NCI-H2227 treated with DMSO at 0.1 percent for 48 hours (cell line): Measurements from ENCODE around the gene SEL1L3.

ENCODE experiments used
- DNase-seq: peaks from one replicate; lab custom pipeline; 2025; lab: John Stamatoyannopoulos, UW

Gene SEL1L3

DNA sequence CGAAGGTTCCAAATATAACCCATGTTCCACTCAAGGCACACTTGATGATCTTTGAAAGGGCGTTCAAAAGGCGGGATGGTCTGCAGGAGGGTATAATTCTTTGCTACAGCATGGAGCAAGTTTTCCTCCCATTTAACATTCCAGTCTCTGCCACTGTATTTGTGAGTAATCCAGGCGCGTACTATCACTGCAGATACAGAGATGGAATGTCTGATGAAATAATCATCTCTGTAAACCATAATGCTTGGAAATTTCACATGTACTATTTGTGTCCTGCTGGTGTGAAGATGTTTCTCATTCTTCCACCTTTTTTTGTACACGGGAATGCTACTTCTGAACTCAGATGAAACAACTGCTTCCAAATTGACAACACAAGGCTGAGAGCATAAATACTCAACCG, 15.5 kb downstream of the SEL1L3 start:
- no peak for DNase-seq

DNA sequence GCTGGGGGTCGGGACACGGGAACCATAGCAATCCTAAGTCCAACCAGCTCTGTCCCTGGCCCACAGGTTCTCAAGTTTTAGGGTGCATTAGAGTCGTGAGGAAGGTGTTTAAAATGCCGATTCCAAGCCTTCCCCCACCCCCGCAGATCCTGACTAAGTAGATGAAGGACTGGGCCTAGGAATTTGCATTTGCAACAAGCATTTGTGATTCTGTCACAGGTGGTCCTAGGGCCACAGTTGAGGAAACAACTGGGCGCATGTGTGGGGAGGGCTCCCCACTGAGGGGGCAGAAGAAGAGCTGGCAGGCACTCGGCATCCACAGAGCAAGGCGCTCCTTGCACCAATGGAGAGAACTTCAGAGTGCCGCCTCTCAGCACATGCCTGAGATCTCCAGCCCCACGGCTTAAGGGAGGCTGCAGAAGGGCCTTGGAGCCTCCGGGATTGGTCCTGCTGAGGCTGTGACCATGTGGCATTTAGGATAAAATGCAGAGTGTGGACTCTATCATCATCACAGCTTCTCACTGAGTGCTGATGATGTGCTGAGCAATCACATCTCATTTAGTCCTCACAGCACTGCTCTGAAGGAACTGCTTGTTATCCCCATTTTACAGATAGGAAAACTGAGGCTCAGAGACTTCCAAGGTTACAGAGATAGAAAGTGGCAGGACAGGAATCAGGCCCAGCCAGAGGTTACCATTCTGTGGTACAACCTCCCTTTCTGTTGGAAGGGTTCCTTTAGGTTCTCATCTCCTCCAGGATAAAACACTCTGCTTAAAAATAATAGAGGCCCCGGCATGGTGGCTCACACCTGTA, 16.7 kb downstream of the SEL1L3 start:
- no peak for DNase-seq

DNA sequence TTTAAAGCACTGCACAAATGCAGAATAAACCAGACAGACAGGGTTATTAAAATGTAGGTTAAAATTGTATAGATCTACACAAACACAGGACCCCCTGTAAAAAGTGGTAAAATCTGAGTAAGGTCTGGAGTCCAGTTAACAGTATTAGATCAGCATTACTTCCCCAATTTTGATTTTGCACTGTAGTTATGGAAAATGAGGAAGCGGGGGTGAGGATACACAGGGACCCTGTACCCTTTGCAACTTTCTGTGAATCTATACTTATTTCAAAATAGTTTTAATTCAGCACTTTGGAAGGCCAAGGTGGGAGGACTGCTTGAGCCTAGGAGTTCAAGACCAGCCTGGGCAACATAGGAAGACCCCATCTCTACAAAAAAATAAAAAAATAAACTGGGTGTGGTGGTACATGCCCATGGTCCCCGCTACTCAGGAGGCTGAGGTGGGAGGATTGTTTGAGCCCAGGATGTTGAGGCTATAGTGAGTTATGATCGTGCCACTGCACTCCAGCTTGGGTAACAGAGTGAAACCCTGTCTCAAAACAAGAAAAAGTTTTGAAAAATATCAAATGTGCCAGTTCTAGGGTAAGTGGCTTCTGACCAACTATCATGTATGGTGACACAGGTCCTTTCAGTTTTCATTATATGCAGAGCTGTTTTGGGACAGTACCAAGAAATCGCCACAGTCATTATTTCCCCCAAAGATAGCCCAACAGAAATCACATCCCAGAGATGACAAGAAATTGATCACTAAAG, 17.7 kb downstream of the SEL1L3 start:
- DNase-seq, result no peak

DNA sequence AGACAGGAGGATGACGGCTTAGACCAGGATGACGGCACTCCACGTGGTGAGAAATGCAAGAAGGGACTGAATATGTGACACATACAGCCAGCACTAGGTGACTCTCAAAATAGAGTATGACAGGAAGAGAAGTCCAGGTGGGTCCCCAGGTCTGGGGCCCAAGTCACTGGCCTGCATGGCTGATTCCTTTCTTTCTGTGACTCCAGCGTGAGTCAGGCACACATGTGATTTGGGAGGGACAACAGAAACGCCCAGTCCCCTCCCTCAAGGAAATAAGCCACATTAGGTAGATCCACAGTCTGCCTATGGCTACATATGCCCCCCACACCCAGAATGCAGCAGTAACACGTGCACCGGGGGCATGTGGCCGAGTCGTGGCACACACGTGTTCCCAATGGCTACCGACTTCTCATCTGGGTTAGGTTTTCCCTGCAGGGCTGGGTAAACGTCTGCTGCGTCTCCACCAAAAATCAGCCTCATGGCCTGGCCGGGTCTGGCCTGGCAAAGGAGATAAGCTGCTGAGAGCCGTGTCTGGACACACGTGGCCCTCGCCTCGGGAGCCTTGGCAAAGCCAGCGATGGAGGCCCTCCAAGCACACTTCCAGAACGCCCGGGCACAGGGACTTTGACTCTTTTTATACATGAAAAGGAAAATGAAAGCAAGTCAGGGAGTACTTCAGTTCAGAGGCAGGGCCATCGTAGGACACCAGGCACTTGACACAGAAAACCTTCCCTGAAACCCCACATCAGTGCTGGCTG, 19.3 kb downstream of the SEL1L3 start:
- DNase-seq, result no peak

DNA sequence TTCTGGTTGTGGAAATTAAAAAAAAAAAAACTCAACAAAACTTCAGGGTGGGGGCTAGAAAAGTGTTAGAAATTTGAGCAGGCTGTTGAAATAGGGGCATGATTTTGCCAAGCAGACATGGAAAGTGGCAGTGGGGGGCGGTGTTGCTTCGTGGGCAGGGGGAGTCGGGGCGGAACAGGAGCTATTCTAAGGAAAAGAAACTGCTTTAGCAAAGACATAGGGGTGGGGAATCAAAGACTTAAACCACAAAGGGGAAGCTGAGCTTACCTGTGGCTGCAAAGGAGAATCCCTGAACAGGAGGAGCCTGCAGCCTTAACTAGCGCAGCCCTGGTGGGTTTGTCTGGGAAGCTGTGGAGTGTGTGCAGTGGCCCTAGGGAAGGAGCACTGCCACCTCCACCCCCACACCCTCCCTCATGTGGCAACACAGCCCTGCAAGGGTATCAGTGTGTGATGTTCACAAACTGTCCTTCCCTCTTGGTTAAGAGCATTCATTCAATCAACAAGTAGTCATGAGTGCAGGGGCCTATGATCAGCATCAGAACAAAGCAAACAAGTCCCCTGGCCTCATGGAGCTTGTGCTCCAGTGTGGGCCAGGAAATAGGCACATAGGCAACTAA, 20.5 kb downstream of the SEL1L3 start:
- DNase-seq, result no peak

DNA sequence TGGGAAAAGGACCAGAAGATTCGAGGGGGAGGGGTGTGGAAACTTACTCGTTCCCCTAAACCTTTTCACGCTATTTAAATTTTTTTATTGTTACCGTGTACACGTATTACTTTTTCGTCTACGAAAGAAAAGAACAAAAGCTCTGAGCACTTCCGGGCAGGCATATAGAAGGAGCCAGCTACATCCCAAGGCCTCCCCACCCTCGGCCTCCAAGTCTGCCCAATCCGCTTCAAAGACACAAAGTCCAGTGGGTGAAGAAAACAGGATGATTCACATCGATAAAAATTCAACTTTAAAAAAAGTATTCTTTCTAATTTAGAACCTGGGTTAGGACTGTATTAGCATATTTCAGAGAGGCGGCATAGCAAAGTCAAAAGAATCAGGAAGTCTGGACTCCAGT, 23.1 kb downstream of the SEL1L3 start:
- no peak for DNase-seq

DNA sequence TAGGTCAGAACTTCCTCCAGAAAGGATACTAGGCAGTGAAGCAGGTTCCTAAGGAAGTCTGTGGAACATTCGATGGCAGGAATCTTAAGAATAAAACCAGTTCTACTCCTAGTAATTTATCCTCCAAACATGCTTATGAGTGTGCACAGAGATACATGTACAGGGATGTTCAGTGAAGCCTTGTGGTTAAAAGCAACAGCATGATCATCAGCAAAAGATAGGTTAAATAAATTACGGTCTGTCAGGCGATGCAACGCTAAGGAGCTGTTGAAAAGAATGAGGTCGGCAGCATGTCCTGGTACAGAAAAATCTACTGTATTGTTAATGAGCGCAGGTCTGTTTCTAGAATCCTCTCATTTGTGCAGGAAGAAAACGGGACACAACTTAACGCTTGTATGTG, 23.6 kb downstream of the SEL1L3 start:
- no peak for DNase-seq

DNA sequence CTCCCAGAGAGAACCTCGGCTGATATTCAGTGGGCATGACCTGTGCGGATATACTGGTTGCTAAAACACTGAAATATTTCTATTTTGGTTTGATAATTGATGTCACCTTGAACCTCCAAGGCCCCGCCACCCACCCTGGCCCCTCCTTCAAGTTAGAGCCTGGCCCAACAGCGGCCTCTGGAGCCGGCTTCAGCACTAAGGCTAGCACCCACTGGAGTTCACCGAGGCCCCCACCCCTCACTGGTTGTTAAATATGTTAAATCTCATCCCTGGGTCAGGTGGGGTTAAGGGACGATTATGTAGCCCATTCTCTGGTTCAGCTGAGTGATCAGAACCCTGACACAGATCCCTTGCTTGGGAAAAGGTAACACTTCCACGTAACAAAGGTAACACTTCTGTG, 24.3 kb downstream of the SEL1L3 start:
- DNase-seq, result no peak

DNA sequence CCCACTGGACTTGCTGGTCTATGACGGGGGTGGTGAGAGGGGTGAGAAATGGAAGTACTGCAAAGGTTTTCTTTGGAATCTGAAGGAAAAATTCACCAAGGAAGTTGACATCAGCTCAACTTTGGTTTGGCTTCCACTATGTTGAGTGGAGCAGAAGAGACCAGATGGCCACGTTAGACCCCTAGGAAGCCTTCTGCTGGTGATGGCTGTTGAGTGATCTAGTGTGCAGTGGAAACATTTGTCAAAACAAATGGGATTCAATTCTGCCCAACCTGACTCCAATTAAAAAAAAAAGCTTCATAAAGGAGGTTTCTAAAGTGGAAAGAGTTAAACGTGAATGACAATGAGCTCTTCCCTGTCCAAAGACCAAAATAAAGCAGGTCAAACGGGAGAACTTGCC, 25.7 kb downstream of the SEL1L3 start:
- no peak for DNase-seq

DNA sequence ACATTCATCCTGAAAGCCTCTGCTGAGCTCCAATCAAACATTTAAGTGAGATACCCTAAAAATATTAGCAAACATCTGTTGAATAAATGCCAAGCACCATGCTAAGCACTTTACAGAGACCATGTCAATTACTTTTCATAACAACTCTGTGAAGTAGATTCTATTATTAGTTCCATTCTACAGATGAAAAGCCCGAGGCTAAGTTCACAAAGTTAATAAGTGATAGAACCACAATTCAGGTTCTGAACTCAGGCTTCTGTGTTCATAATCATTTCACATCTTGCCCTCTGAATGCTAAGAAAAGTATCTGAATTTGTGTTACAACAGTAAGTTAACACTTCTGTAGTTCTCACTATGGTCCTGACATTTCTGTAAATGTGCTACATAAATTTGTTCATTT, 27.4 kb downstream of the SEL1L3 start:
- DNase-seq, result no peak

DNA sequence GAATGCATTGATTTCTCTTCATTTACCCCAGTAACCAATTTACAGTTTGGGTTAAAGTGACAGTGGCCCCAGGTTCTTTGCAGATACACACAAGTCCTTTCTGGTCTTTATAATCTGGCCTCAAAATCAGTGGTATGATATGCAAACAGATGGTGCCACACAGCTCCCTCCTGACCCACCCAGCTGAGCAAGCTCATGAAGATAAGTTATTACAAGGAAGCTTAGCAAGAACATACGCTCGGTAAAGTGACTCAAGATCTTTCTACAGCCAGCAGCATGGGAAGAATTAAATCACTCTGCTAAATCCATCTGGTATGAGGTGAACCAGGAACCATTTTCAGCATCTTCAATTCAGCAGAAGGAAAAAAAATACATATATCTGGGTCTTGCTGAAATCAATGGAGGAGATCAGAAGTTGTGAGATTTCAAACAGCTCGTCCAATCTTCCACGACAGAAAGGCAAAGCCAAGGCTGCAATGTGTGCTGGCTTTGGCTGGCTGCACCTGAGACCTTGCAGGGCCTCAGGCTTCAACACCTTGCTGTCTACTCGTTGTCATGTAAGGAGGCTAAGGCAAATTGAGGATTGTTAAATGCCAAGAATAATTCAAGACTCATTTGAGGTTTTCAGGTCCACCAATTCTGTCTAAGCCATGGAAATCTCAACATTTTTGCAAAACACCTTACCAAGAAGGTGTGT, 28.2 kb downstream of the SEL1L3 start:
- DNase-seq, result no peak

DNA sequence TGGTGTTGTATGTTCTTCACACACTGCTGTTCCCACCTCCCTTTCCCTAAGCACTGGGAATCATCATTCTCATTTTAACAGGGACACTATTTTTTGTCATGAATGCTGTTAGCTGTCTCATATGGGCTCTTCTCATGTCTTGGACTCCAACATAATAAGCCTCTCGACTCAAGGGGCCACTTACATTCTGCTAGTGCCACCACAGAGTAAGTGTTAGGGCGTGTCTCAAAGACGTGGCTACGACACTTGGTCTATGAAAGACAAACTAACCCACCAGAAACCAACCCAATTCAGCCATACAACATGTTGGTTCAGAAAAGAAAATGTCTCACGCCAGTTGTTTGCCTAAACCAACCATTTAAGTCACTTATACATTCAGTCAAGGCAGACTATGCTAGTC, 32.2 kb downstream of the SEL1L3 start:
- no peak for DNase-seq

DNA sequence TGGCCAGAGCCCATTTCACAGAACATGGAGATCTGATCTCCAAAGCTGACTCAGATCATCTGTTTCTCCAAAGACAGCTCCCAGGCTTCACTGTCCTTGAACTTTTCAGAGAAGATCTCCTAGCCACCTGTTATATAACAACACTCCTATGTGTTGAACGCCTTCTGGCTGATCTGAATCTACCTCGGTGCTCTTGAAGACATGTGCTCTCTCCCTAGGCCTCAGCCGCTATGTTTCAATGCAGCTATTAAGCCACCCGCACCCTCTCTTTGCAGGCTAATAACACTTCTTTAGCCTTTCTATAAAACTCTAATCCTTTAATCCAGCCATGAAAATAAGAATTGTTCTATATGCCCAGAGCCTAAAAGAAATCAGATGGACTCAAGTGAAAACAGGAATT, 34.9 kb downstream of the SEL1L3 start:
- DNase-seq, result no peak

DNA sequence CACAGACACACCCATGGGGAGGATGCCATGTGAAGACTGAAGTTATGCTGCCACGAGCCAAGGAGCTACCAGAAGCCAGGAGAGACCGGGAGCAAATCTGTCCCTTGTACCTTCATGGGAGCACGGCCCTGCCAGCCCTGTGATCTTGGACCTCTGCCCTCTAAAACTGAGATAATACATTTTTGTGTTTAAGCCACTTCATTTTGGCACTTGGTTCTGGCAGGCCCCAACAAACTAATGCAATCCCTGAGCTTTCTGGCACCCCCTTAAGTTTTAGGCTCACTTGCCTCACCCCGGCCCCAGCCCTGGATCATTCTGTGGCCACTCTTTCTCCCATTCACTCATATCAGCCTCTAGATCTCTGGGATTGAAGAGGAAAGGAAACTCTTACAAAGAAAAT, 35.4 kb downstream of the SEL1L3 start:
- DNase-seq, result no peak

DNA sequence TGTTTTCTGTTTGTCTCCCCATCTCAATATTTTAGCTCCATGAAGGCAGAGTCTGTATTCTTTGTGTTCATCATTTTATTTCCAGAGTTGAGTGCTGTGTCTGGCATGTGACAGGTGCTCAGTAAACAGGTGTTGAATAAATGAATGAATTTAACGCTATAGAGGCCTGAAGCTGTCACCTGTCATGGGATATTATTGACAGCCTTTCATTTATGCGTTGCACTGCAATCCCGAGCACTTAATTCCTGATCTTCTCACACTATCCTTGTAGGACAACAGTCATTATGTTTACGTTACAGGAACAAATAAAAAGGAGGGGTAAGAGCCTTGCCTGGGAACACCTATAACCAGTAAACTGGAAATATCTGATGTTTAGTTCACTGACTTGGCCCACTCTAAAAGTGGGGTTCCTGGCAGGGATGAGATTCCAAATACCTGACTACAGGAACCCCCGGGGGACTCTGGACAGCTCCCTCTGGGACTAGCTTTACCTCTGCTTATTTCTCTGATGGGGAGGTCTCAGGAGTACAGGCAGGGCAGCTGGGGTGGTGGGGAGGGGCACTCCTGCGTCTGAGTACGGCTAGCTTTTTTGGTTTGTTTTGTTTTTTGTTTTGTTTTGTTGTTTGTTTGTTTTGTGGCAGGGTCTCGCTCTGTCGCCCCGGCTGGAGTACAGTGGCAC, 36.6 kb downstream of the SEL1L3 start:
- DNase-seq, result no peak

DNA sequence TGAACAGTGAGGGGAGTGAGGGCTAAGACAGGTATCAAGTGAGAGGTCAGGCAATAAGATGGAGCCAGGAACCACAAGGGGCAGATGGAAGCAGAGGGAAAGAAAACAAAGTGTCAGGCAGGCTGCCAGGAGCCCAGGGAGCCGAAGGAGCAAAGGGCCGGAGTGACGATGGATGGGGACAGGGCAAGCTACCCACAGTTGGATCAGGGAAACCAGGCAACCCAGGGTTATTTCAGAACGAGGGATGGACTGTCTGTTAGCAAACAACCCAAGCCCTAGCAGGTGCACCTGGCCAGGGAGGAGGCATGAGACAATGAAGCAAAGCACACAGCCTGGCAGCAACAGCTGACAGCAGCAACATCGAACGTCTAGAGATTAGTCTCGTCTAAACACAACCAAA, 39.2 kb downstream of the SEL1L3 start:
- DNase-seq, result no peak

DNA sequence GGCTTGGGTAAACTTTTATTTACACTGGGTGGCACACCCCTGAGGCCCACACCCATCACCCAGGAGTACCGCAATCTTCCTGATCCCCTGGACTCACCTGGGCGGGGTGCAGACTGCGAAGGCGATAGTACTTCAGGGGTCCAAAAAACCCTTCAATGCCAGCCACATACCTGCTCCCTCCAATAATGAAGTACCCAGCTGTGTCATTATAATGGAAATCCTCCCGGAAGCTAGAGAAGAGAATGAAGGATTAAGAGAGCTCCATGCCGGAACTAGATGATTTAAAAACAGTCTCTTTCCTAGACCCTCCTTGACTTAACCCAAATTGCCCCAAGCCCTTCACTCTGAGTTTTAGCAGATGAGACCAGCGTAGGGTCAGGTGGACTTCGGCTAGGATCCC, 40.9 kb downstream of the SEL1L3 start:
- DNase-seq, result no peak

DNA sequence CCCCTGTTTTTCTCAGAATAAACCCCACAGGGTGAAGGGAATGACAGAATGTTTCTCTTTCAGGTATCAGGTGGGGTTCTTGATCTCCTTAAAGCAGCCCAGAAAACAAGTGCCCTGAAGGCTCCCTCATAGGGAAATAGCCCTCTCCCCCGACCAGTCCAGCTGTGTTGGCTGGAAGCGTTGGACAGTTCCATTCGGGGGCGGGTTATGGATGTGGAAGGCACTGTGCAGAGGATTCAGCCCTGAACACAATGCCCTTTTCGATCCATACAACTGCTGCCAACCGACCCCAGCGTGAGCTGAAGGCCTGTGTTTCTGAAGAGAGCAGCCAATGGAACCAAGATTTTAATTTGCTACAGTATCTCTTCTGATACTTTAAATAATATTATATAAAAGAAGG, 41.5 kb downstream of the SEL1L3 start:
- no peak for DNase-seq

DNA sequence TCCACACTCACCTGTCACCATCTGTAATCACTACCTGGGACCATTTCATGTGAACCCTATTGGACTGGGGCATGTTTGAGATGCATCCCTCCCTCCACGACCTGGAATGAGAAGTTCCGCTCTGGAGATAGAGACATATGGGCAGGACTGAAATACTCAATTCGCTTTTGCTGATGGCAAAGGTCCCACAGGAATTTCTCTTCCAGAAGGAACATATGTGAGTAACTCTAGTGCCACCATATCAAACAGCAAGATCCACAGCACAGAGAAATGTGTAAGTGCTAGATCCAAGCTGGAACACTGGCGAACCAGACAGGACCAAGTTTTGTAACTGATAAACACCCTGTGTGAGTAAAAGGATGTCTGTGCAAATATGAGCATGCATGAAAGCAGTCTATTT, 43.9 kb downstream of the SEL1L3 start:
- DNase-seq, result no peak

DNA sequence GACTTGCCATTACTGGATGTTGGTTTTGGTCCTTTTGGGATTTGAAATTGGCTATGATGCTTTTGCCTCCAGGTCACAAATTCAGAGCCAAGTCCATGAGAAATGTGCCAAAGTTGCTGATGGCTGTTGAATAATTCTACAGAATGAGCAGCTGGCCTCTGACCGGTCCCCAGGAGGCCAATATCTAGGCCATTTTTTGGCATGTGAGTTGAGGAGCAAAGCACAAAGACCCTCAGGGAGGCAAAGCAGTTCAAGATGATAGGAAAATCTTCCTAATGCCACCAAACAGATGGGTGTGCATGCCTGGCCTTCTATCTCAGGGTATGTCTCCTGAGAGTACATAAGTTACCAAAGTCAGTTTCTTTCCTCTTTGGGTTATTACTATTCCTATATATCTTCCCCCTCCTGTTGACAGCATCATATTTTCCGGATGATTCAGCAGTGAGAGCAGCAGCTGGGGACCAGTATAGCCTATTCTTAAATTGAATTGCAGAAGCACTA, 44.4 kb downstream of the SEL1L3 start:
- DNase-seq, result no peak

DNA sequence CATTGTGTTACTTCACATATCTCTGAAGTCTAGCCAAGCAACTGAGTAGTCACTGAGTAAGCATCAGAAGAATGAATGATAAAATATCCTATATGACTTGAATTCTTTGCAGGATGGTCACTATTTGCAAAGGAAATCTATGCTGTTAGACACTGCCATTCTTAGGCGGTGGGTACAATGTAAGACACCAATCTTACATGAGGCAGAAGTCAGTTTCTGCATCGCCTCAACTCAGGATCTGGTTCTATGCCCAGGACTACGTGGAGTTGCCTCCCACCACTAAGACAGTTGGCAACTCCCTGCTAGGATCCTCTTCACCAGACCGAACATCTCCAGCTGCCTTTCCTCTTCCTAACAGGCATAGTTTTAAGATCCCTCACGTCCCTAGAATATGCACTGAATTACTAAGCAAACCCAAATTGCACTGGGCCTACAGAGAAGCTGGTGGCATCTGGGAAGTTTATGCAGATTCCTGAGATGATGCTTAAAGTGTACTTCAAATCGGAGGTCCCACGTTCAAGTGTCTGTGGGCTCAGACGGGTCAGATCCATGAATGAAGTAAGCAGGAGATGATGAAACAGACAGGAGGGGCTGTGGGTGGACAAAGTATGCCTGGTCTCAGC, 45.6 kb downstream of the SEL1L3 start:
- no peak for DNase-seq
